NCI-H526 (cell line): Measurements from ENCODE around the gene NEK11.
A peak's percentile ranks its signal among the peaks of the same experiment; 100 is the strongest.

ENCODE experiments used
- DNase-seq, 2 experiments: peaks; one replicate each; lab custom pipeline; 2025; lab: John Stamatoyannopoulos, UW

Gene NEK11

GRCh38 chr3:131026321-131027151, at the start of gene NEK11, which contains the start of gene ASTE1:
Gene NEK11 (plus strand): TSS chr3:131026877. CDS start chr3:131029709, 2,832 bp downstream.
Gene ASTE1 (minus strand): TSS chr3:131026825. CDS start chr3:131025306, 1,519 bp downstream.
- DNase-seq: peak; percentile 67 to 90

GRCh38 chr3:130979117-130979516, 47.6 kb upstream of the NEK11 start:
- no peak for DNase-seq

DNA sequence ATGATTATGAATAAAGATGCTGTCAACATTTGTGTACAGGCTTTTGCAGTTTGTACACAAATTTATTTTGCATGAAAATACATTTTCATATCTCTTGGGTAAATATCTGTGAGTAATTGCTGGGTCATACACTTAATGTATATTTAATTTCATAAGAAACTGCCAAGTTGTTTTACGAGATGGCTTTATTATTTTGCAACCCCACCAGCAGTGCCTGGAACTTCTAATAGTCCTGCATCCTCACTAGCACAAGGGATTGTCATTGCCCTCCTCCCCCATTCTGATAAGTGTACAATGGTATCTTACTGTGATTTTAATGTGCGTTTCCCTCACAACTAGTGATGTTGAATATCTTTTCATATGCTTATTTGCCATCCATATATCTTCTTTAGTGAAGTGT, 45.2 kb upstream of the NEK11 start:
- no peak for DNase-seq

DNA sequence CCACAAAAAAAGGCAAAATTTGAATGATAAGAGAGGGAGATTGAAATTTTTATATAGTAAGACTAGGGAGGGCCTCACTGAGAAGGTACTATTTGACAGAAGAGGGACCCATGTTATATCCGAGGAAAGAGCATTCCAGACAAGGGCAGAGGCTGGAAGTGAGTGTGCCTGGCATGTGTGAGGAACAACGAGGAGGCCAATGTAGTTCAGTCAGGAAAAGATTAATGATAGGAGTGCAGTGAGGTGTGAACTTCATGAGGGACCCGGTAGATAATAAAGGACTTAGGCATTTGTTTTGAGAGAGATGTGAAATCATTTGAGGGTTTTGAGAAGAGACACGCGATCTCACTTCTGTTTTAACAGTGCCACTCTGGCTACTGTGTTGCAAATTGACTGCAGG, 36.4 kb upstream of the NEK11 start:
- no peak for DNase-seq

DNA sequence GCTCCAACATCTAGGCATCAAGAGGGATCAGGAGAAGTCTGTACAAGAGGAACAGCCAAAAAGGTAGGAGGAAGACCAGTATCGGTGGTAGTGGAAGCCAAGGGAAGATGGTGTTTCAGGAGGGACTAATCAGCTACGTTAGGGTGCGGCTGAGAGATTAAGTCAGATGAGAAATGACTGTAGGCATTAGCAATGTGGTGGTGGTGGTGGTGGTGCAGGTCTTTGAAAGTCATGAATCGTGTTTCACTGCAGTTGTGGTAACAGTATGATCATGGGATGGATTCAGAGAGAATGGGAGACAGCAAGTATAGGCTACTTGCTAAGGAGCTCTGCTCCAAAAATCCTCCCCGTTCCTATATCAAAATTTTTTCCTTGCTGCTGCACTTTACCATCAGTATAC, 35.6 kb upstream of the NEK11 start:
- no peak for DNase-seq

DNA sequence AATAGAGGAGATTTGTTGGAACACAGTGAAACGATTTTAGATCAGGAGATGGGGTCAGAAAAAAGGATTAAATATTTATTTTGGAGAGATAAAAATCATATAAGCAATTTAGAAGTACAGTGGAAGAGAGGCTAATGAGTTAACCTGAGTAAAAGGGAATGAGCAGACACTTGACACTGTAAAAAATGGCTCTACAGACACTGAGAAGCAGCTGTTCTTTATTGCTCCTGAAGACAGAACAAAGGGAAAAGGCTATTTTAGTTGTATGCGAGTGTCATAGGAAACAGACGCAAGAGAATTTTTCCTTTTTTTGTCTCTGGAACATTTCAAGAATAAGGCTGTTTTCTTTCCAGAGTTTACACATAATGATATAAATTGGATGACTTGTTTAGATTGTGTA, 34.3 kb upstream of the NEK11 start:
- DNase-seq: no peak

GRCh38 chr3:130997289-130997688, 29.4 kb upstream of the NEK11 start:
- no peak for DNase-seq

- DNase-seq: no peak
Observed at GRCh38 chr3:131001071-131001470, 25.6 kb upstream of the NEK11 start.

- no peak for DNase-seq
Observed at GRCh38 chr3:131004603-131005002, 22.1 kb upstream of the NEK11 start.

DNA sequence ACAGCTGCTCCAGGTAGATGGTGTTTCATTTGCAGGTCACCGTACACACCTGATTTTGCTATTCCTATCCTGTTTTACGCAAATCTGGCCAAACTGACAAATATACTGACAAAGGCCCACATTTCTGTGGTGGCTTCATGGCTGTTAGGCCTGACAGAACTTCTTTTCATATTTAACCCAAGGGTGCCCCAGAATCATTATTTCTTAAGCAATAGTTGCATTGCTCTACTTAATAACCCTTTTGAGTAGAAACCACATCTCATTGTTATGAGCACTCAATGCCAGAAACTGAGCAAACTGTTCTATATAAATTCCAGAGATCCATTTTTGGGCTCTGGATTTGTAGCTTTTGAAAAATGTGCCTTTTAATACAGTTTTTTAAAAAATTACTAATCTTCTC, 19.4 kb upstream of the NEK11 start:
- peak in 1 of 2 experiments; percentile 4 for DNase-seq

DNA sequence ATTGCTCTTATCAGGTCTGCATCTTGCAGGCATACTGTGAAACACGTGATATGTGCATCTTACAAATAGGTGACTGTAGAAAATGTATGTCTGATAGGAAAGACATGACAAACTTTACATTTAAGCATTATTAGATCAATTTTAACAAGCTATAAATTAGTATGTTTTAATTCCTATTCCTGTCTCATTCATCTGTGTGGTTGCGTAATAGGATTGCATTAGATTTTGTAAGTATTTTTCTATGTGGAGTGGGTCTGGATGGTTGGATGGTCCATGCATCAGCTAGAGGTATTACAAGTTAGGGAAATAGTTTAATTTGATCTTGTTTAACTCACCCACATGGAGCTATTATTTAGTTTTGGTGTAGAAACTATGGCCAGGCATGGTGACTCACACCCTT, 18.9 kb upstream of the NEK11 start:
- DNase-seq: no peak

DNA sequence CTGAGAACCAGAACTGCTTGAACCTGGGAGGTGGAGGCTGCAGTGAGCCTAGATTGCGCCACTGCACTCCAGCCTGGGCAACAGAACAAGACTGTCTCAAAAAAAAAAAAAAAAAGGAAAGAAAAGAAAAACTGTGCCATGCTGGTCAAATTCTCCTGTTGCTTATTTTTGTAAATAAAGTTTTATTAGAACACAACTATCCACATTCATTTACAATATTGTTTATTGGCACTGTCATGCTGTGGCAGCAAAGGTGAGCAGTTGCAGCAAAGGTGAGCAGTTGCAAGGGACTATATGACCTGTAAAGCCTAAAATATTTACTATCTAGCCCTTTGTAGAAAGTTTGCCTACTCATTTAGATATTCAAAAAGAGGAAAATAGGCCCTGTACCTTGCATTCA, 18.4 kb upstream of the NEK11 start:
- no peak for DNase-seq

DNA sequence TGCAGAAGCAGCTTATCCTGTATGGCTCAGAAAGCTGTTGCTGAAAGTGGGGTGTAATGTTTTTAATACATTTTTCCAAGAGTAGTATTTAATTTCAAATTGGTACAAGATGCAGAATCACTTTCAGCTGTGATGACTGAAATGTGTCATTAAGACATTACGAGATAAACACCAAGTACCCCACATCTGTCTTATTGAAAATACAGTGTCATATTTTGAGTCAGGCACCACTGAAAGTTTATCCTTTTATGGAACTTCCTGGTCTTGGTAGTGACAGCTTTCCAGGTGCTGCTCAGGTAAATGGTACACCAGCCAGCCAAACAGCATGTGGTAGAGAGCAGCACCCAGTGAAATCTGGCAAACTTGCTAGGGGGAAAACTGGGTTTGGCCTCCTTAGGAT, 17.0 kb upstream of the NEK11 start:
- DNase-seq: no peak

DNA sequence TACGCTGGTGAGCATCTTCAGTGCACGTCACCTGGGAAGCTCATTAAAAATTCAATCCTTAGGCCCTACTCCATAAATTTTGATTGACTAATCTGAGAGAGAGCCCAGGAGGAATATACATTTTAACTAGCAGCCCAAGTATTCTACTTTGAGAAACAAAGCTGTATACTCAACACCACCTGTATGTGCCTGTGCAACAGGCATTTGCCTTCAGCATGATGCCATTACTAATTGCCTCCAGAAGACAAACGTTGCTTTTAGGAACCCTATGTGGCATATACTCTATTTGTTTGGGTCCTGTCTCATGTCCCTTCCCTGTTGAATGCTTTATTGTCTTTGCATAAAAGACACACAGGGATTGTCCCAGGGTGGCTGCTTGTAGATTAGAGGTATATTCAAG, 7.7 kb upstream of the NEK11 start:
- no peak for DNase-seq

DNA sequence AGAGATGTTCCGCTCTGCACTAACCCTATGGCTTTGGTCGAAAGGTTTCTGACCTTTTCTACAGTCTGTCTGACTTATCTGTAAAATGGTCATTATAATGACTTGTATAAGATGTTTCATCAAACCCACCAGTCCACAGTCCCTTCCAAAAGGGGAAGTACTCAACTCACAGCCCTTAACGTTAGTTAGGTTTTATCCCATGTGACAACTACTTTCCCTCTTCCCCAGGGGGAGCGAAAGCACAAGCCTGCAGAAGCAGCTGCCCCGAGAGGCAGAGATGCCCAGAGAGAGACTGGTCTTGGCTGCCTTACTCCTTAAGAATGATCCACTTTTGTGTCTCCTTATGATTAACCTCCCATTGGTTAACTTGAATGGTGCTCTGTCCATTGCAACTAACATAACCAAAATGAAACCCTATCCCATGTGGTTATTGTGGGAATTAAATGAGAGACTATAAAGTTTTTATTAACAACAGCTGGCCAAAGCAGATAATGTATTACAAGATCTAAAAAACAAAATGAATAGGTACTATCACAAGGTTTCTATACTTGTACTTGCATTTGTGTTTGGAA, 6.5 kb upstream of the NEK11 start:
- no peak for DNase-seq

GRCh38 chr3:131025539-131025938, 1.1 kb upstream of the NEK11 start:
- no peak for DNase-seq

DNA sequence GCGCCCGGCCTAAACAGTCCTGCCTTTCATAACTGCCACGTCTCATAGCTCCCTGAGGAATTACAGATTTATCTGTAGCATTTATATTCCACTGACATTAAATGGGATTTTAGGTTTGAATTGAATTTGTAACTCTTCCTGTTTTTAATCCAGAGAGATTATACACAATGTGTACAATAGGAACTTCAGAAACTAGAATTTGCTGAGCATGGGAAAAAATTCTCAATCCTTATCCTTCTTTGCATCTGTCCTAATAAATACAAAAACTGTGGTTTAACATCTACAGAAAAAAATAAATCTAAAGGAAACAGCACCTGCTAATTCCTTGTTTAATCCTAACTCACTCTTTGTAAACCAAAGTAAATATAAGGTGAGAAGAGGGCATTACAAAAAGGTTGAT, 2.2 kb downstream of the NEK11 start:
- DNase-seq: no peak

DNA sequence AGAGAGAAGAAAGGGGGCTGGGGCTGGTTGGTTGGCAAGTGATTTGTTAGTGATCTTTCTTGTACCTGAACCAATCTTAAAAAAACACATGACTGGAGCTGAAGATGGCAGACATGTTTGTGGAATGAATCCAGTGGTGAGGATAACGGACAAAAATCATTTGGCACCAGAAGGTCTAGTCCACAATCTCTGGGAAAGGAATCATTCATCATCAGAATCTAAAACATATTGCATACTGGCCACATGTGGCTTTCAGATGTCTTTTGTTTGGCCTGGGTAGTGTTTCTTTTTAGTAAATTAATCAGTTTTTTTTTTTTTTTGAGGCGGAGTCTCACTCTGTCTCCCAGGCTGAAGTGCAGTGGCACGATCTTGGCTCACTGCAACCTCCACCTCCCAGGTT, 5.0 kb downstream of the NEK11 start:
- no peak for DNase-seq

DNA sequence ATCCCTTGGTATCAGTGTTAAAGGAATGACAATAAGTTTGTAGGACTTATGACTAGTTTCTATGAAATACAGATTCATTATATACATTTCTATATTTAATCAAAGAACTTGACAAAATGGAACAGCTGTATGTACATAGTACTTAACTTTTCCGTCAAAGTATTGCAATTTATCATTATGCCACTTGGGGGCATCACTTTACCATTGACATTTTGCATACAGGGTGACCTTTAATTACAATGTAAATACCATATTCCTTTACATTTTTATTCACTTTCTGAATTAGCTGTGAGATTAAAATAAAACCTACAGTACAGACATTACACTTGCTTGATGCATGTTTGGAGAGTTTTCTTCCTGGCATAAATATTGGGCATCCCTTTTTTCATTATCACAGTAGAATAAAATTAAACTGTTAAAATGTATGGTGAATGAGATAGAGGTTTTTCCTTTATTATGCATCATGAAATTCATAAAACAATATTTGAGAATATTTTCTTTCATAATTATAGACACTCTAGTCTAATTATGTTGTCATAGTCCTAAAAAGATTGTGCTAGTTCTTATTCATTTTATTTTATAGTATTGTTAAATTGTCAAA, 6.9 kb downstream of the NEK11 start:
- DNase-seq: peak; percentile 24 to 75

DNA sequence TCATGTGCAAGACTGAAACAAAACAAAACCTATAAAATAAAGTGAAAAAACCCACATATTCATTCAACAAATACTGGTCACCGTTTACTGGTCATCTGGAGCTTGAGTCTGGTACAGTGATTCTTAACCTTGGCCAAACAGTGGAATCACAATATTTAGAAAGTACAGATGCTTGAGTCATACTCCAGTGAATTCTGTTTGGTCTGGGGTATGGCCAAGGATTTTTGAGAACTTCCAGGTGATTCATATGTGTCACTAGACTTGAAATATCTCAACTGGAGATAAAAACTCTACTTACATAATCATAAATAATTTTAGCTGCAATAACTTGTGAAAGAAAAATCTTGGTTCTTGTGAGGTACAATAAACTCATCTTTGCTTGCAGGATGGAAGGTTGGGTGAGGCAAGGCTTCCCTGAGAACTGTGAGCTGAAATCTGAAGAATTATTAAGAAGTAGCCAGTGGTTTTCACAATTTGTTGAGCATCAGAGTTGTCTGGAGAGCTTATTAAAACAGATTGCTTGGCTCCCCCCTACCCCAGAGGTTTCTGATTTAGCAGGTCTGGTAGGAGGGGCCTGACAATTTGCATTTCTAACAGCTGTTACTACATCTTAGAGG, 9.6 kb downstream of the NEK11 start:
- no peak for DNase-seq

DNA sequence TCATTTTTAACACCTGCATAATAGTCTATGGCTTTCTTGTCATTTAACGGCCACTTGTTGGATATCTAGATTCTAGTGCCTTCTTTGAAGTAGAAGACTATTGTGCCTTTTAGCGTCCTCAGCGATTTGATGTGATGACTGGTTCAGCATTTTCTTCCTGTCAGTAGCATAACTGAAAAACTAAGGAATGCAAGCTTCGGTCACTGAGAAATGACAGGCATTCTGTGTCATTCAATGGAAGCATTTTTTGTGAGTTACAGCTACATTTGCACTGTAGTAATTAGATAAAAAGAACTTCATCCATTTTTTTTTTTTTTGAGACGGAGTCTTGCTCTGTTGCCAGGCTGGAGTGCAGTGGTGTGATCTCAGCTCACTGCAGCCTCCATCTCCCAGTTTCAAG, 10.3 kb downstream of the NEK11 start:
- no peak for DNase-seq

DNA sequence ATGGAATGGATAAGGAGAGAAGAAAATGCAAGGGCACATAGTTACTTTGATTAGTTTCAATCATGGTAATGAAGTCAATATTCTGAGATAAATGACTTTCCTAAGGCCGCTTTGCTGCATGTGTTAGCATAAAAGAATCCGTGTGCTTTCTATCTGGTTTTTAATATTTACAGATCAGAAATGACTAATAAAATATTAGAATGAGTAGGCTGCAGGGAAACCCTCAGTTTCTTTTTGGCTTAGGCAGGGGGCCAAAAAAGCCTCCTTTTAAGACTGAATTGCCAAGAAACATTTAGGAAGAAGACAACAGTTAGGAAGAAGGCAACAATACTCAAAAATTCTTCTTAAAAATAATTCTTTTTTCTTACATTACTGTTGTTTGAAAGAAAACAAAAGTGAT, 11.6 kb downstream of the NEK11 start:
- DNase-seq: no peak
